ENCODE measurements around the gene MSI2. TPM values are rescaled to one million over a fixed set of nuclear protein-coding genes. Genes with fewer than 3 reads are reported as not detected.

MSI2 gene
- total and polyA plus RNA-seq, 9 of the 15 experiments (the other 6 are each of a cell fraction or from before 2014, with no cell fraction given), result 4.6 to 61.8 (median 42.4) TPM

GRCh38 chr17:57459286-57459915 lies 203.1 kb downstream of the MSI2 start (continued):
- TF ChIP-seq, protein P1, sequence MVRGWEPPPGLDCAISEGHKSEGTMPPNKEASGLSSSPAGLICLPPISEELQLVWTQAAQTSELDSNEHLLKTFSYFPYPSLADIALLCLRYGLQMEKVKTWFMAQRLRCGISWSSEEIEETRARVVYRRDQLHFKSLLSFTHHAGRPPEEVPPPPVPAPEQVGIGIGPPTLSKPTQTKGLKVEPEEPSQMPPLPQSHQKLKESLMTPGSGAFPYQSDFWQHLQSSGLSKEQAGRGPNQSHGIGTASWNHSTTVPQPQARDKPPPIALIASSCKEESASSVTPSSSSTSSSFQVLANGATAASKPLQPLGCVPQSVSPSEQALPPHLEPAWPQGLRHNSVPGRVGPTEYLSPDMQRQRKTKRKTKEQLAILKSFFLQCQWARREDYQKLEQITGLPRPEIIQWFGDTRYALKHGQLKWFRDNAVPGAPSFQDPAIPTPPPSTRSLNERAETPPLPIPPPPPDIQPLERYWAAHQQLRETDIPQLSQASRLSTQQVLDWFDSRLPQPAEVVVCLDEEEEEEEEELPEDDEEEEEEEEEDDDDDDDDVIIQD (CRISPR knock-in tag; IDR thresholded peaks at IDR 0.05), result no peak
- TF ChIP-seq VEZF1 (CRISPR knock-in tag; IDR thresholded peaks at IDR 0.05) (peak; percentile 46), MCM5 (IDR thresholded peaks at IDR 0.05; ENCODE audit: low read depth) (no peak), CBFB (CRISPR knock-in tag; IDR thresholded peaks at IDR 0.05) (no peak), FOXM1 (IDR thresholded peaks at IDR 0.05; ENCODE audit: low read depth) (no peak), FOXM1 (CRISPR knock-in tag; IDR thresholded peaks at IDR 0.05; ENCODE audit: low read depth) (no peak), SNRNP70 (optimal IDR thresholded peaks at IDR 0.05; ENCODE audit: low read depth, low read length) (no peak), ZNF197 (CRISPR knock-in tag; IDR thresholded peaks at IDR 0.05; ENCODE audit: low read depth) (no peak), GTF3C2 (IDR thresholded peaks at IDR 0.05; ENCODE audit: borderline replicate concordance, extremely low read depth, insufficient read length) (no peak), ZBTB1 (CRISPR knock-in tag; IDR thresholded peaks at IDR 0.05; ENCODE audit: borderline replicate concordance, low read depth) (no peak), NFE2L1 (tag; IDR thresholded peaks at IDR 0.05; ENCODE audit: borderline replicate concordance, low read depth) (no peak), MEIS2 (IDR thresholded peaks at IDR 0.05; ENCODE audit: partially characterized antibody) (peak; percentile 31), FOXA1 (IDR thresholded peaks at IDR 0.05; ENCODE audit: borderline replicate concordance) (no peak), MITF (IDR thresholded peaks at IDR 0.05) (peak; percentile 96)
- TF ChIP-seq, protein P2, sequence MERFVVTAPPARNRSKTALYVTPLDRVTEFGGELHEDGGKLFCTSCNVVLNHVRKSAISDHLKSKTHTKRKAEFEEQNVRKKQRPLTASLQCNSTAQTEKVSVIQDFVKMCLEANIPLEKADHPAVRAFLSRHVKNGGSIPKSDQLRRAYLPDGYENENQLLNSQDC (CRISPR knock-in tag; IDR thresholded peaks at IDR 0.05), result no peak
- TF ChIP-seq, protein P3, sequence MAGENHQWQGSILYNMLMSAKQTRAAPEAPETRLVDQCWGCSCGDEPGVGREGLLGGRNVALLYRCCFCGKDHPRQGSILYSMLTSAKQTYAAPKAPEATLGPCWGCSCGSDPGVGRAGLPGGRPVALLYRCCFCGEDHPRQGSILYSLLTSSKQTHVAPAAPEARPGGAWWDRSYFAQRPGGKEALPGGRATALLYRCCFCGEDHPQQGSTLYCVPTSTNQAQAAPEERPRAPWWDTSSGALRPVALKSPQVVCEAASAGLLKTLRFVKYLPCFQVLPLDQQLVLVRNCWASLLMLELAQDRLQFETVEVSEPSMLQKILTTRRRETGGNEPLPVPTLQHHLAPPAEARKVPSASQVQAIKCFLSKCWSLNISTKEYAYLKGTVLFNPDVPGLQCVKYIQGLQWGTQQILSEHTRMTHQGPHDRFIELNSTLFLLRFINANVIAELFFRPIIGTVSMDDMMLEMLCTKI (IDR thresholded peaks at IDR 0.05; ENCODE audit: partially characterized antibody), result no peak
- TF ChIP-seq, protein P4, sequence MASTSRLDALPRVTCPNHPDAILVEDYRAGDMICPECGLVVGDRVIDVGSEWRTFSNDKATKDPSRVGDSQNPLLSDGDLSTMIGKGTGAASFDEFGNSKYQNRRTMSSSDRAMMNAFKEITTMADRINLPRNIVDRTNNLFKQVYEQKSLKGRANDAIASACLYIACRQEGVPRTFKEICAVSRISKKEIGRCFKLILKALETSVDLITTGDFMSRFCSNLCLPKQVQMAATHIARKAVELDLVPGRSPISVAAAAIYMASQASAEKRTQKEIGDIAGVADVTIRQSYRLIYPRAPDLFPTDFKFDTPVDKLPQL (IDR thresholded peaks at IDR 0.05; ENCODE audit: extremely low read depth, insufficient read length), result no peak

Measured in K562 (cell line).